Measurements from ENCODE around the gene HIP1R.

The HIP1R gene

DNA sequence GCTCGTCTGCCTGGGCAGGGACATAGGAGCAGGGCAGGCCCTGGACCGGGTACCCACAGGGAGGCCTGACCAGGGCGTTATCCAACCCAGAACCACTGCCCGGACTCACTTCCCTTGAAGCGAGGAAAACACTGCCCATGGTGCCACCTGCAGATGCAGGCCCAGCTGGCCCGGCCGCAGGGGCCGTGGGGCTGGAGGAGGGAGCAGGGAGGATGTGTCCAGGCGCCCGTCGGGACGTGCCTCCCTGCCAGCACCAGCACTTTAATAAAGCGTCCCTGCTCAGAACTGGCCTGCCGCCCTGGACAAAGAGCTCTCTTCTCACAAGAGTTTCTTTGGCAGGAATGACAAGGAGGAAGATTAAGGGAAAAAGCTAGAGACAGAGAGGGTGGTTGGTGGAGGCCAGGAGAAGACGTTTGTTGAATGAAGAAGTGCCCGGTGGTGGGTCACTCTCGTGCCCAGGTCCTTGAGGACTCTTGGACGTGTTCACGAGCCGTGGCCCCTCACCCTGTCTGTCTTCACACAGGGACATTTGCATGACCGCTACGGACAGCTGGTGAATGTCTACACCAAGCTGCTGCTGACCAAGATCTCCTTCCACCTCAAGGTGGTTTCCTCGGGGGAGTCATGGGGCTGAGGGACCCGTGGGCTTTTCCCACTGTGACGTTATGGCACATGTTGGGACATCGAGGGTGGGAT lies 14.2 kb downstream of the HIP1R start:
- DNase-seq = no peak

DNA sequence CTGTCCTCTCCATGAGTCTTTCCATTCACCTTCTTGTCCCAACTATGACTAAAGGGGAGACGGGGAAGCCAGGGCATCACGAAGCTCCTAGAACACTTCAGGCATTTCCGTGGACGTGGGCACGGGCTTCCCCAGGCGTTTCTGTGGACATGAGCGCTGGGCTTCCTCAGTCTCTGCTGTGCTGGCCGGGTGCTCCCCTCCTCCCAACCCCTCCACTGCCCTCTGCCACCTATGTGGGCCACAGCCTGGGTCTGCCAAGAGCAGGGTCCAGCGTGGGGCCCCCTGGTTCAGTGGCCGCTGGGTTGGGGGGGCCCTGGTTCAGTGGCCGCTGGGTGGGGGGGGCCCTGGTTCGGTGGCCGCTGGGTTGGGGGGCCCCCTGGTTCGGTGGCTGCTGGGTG lies 14.8 kb downstream of the HIP1R start:
- no peak for DNase-seq

DNA sequence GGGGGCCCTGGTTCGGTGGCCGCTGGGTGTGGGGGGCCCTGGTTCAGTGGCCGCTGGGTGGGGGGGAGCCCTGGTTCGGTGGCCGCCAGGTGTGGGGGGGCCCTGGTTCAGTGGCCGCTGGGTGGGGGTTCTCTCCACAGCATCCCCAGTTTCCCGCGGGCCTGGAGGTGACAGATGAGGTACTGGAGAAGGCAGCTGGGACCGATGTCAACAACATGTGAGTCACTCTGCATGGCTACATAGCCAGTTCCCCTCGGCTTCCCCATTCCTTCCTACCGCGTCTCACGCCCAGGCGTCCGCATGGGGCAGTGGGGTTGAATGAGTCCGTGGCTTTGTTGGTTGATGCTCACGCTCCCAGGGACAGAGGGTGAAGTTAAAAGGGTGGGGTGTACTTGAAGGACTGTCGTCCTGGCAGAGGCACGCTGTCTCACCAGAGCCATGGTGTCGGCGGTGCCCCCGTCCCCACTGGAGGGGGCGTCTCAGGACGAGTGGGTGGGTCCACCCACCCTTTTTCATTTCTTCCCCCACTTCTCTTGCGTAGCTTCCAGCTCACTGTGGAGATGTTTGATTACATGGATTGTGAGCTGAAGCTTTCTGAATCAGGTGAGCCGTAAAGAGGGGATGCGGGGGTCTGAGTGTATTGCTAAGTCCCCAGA lies 15.6 kb downstream of the HIP1R start:
- no peak for DNase-seq

DNA sequence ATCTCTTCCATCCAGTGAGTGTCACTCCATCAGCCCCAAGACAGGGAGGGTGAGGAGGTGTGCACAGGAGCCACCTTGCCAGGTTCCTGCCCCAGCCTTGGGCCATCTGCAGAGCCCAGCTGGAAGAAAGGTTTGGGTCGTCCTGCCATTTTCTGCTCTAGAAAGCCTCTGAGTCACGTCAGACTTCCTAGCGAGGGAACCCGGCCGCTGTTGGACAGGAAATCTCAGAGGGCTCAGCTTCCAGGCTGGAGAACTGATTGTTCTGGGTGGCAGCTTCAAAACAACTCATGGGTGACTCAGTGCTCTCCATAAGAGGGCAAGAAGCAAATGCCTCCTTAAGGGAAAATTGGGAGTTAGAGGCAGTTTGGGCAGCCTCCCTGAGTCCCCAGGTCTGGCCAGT lies 16.6 kb downstream of the HIP1R start:
- DNase-seq = no peak

DNA sequence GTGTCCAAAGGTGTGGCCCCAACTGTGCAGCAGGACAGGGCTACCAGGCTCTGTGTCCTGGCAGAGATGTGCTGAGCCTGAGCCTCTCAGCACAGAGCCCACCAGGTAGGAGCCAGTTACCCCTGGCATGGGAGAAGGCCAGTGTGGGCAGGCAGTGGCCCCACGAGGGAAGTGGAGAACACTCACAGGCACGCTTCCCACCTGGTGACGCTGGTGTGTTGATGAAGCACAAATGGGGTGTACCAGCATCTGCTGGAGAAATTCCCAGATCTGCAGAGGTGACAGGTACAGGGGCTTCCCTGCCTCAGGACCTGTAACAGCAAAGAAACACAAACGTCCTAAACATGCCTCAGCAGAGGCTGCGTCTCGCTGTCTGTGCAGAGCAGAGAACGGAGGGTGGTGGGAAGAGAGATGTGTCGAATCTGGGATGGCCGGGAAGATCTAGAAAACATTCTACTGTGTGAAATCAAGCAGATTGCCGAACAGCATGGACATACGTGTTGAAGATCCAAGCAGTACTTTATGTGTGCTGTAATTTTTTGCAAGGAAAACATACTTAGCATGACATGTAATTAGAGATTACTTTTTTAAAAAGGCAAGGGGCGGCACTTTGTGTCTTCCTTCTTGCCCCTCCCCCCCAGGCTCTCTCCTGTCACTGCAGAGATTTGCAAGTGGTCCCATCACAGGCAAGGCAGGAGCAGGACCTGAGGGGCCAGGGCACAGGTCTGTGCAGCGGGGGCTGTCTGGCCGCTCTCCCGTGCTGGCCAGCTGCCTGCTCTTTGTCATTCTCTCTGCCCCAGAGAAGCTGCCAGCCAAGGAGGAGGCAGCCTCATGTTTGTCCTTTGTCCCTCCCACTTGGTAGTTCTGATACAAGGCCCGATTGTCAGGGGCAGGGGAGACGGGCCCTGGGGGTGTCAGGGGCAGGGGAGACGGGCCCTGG lies 17.3 kb downstream of the HIP1R start:
- no peak for DNase-seq

DNA sequence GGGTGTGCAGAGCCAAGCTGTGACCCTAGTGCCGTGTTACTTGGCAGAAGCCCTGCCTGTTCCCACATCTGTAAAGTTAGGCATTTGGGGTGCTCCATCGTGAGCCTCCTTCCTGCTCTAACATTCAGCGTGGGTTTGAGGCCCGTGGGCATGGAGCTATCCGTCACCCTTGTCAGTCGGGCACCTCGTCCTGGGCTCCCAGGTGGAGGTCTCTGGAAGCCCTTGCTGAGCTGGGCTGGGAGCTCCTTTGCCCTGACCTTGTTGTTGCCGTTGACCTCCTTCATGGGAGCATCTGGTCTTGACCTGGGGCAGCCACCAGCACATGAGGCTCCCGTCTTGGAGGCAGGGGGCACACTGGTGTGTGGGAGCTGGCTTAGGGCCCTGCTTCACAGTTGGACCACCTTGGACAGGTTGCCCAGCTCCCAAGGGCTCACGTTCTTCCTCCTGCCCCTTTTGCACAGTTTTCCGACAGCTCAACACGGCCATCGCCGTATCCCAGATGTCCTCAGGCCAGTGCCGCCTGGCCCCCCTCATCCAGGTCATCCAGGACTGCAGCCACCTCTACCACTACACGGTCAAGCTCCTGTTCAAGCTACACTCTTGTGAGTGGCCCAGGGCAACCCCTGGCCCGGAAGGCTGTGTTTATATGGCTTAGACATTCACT lies 18.5 kb downstream of the HIP1R start:
- no peak for DNase-seq

DNA sequence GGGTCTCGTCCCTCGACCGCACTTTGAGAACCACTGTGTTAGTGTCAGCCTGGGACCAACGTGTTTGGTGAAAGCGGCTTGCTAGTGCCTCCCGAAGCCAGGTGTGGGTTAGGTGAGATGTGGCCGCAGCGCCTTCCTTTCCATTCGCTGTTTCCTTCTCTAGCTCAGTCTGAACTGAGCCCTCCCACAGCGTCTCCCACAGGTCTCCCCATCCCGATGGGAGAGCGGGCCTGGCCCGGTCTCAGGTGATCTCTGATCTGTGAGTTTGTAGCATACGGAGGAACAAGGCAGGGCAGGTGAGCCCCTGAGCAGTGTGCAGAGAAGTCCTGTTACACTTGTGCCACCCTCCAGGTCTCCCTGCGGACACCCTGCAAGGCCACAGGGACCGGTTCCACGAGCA lies 19.3 kb downstream of the HIP1R start:
- DNase-seq = no peak

DNA sequence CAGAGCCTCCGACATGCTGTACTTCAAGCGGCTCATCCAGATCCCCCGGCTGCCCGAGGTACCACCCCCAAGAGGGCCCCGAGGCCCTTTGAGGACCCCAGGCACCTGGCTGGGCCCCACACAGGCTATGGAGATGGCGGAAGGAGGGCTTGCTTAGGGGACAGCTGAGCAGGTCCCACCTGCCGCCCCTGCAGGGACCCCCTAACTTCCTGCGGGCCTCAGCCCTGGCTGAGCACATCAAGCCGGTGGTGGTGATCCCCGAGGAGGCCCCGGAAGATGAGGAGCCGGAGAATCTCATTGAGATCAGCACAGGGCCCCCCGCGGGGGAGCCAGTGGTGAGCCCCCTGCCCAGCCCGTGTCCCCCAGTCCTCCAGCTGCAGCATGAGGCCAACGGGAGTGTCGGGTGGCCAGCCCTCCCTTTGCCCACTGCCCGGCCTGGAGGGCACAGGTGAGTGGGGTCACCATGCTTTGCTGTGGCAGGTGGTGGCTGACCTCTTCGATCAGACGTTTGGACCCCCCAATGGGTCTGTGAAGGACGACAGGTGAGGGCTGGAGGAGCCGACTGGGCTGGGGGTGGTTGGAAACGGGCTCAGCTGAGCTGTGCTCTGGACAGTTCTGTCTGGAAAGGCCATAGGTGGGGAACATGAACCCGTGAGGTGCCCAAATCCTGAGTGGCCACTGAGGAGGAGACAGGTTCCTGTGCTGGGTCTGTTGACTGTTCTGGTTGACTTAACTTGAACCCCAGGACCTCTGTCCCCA lies 20.0 kb downstream of the HIP1R start:
- DNase-seq = no peak

DNA sequence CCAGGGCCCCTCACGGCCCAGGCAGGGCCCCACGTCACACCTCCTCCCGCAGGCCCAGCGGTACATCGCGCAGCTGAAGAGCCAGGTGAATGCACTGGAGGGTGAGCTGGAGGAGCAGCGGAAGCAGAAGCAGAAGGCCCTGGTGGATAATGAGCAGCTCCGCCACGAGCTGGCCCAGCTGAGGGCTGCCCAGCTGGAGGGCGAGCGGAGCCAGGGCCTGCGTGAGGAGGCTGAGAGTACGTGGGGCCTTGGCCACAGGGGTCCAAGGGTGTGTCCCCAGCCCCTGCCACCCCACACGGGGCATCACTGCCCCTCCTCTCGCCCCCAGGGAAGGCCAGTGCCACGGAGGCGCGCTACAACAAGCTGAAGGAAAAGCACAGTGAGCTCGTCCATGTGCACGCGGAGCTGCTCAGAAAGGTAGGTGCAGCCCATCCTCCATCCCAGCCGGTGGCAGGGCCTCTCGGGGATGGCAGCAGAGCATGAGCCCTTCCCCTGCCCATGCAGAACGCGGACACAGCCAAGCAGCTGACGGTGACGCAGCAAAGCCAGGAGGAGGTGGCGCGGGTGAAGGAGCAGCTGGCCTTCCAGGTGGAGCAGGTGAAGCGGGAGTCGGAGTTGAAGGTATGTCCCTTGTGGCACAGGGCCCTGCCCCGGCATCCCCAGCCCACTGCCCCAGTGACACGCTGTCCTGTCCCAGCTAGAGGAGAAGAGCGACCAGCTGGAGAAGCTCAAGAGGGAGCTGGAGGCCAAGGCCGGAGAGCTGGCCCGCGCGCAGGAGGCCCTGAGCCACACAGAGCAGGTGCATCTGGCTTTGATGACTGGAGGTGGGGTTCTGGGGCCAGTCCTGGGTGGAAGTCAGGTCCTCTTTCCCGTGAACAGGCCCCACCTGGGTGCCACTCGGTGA lies 20.9 kb downstream of the HIP1R start:
- DNase-seq = no peak

DNA sequence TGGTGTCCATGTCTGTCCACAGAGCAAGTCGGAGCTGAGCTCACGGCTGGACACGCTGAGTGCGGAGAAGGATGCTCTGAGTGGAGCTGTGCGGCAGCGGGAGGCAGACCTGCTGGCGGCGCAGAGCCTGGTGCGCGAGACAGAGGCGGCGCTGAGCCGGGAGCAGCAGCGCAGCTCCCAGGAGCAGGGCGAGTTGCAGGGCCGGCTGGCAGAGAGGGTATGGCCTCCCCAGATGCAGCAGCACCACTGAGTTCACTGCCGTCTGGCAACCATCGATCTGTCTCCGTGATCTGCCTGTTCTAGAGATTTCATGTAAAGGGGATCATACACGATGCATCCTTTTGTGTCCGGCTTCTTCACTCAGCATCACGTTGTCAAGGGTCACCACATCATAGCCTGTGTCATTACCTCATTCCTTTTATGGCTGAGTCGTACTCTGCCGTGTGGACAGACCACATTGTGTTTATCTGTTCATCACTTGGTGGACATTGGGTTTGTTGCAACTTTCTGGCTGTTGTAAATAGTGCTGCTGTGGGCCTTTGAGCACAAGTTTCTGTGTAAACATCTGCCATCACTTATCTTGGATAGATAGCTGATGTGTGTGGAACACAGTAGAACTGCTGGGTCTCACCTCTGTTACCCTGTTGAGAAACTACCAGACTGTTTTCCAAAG lies 21.9 kb downstream of the HIP1R start:
- no peak for DNase-seq

DNA sequence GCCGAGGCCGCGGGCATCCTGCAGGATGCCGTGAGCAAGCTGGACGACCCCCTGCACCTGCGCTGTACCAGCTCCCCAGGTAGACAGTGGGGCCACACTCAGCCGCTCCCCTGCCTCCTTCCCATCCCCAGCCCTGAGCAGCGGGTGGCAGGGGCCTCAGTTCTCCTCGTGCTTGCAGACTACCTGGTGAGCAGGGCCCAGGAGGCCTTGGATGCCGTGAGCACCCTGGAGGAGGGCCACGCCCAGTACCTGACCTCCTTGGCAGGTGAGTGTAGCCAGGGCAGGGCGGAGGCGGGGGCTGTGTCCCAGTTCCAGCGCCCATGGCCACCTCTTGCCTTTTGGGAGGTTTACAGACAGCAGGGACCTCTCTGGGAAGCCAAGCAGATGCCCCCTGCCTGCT lies 22.9 kb downstream of the HIP1R start:
- no peak for DNase-seq

DNA sequence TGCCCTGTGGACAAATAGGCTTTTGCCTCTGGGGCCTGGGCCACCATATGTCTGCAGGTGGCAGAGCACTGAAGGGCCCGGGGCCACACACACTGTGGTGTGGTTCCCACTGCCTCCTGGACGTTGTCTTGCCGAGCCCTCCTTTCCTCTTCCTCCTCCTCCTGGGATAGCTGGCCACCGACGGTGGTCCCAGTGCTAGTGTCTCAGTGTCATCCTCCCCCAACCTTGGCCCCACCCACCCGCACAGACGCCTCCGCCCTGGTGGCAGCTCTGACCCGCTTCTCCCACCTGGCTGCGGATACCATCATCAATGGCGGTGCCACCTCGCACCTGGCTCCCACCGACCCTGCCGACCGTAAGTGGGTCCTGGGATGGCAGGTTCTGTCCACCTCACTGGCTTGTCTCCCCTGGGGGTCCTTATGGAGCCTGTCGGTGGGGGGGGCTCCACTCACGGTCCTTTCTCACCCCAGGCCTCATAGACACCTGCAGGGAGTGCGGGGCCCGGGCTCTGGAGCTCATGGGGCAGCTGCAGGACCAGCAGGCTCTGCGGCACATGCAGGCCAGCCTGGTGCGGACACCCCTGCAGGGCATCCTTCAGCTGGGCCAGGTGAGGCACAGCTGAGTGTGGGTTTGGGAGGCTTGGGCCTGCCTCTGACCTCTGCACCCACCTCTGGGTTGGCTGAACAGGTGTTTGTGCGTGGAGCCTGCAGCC lies 23.5 kb downstream of the HIP1R start:
- DNase-seq = no peak

DNA sequence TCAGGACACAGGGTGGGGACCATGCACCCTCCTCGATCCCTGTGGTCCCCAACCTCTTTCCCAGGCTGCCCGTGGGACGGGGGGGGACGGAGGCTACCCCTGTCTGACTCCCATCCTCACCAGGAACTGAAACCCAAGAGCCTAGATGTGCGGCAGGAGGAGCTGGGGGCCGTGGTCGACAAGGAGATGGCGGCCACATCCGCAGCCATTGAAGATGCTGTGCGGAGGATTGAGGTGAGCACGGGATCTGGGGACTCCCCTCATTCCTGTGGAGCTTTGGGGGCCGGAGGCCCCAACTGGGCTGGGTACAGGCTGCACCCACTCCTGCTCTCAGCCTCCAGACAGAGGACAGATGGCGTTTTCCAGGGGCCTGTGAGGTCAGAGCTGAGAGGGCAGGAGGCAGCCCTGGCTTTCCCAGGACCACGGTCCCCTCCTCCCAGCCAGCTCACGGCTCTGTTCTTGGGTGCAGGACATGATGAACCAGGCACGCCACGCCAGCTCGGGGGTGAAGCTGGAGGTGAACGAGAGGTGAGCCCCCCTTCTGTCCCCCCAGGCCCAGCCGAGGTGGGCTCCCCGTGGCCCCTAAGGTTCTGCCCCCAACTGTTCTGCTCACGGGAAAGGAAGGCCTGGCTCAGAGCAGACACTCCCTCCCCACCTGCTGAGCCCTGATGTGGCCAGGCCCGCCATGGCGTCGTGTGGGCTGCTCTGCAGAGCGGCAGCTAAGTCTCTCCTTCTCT lies 24.2 kb downstream of the HIP1R start:
- no peak for DNase-seq

DNA sequence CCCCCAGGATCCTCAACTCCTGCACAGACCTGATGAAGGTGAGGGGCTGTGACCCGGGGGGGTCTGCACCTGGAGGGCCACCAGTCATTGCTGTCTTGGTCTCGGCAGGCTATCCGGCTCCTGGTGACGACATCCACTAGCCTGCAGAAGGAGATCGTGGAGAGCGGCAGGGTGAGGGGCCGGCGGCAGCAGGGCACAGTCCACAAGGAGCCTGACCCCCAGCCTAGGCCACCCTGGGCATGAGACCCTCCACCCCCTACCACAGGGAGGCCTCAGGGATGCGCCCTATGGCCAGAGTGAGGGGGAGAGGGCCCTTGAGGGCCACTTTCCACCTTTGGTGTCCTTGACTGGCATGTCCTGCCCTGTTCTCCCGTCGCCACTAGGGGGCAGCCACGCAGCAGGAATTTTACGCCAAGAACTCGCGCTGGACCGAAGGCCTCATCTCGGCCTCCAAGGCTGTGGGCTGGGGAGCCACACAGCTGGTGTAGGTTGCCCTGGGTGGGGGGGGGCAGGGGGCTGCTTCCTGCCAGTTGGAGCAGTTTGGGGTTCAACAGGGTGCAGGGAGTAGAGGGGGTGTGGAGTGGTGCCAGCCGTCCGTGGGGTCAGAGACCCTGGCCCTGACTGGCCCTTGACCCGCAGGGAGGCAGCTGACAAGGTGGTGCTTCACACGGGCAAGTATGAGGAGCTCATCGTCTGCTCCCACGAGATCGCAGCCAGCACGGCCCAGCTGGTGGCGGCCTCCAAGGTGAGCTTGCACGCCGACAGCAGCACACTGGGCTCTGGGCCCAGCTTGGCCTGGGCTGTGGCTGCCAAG lies 25.0 kb downstream of the HIP1R start:
- no peak for DNase-seq

DNA sequence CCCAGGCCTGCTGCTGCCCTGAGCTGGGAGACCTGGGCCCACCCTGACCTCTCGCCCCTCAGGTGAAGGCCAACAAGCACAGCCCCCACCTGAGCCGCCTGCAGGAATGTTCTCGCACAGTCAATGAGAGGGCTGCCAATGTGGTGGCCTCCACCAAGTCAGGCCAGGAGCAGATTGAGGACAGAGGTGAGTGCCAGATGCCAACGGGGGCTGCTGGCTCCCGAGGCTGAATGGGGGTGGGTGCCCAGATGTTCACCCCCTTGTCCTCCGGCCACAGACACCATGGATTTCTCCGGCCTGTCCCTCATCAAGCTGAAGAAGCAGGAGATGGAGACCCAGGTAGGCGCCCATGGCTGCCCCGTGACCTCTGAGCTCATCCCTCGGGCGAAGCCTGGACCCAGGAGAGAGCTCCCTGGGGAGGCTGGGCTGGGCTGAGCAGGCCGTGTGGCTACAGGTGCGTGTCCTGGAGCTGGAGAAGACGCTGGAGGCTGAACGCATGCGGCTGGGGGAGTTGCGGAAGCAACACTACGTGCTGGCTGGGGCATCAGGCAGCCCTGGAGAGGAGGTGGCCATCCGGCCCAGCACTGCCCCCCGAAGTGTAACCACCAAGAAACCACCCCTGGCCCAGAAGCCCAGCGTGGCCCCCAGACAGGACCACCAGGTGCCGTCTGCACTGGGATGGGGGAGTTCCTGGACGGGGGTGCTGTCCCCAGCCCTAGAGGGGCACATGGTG lies 25.8 kb downstream of the HIP1R start:
- no peak for DNase-seq

DNA sequence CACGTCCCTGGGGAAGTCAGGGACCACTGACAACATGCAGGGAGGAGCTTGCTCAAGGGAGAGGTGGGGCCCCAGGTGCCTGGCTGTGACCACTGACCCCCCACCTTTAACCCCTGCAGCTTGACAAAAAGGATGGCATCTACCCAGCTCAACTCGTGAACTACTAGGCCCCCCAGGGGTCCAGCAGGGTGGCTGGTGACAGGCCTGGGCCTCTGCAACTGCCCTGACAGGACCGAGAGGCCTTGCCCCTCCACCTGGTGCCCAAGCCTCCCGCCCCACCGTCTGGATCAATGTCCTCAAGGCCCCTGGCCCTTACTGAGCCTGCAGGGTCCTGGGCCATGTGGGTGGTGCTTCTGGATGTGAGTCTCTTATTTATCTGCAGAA lies 26.3 kb downstream of the HIP1R start:
- DNase-seq = no peak

DNA sequence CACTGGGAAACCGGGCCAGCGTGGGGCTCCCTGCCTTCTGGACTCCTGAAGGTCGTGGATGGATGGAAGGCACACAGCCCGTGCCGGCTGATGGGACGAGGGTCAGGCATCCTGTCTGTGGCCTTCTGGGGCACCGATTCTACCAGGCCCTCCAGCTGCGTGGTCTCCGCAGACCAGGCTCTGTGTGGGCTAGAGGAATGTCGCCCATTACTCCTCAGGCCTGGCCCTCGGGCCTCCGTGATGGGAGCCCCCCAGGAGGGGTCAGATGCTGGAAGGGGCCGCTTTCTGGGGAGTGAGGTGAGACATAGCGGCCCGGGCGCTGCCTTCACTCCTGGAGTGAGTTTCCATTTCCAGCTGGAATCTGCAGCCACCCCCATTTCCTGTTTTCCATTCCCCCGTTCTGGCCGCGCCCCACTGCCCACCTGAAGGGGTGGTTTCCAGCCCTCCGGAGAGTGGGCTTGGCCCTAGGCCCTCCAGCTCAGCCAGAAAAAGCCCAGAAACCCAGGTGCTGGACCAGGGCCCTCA lies 26.9 kb downstream of the HIP1R start:
- DNase-seq = no peak
